ENCODE results near the gene LRMDA.

DNA sequence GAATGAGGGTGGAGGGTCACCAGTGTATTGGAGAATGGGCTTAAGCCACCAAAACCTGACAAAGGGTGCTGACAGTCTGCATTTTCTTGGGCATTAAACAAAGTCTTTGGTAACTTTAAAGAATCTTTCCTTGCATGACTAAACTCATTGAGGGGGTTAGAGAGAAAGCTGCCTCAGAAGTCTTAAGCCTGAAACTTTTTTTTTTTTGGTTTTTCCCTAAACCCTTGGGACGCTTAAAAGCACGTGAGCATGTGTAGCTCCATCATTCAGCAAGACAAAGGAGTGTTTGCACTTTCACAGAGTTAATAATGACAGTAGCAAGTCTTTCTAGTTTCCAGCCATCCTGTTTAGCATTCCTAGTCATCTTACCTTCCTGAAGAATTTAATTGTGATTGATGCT lies 110.7 kb downstream of the LRMDA start:
- TF ChIP-seq, protein P1, sequence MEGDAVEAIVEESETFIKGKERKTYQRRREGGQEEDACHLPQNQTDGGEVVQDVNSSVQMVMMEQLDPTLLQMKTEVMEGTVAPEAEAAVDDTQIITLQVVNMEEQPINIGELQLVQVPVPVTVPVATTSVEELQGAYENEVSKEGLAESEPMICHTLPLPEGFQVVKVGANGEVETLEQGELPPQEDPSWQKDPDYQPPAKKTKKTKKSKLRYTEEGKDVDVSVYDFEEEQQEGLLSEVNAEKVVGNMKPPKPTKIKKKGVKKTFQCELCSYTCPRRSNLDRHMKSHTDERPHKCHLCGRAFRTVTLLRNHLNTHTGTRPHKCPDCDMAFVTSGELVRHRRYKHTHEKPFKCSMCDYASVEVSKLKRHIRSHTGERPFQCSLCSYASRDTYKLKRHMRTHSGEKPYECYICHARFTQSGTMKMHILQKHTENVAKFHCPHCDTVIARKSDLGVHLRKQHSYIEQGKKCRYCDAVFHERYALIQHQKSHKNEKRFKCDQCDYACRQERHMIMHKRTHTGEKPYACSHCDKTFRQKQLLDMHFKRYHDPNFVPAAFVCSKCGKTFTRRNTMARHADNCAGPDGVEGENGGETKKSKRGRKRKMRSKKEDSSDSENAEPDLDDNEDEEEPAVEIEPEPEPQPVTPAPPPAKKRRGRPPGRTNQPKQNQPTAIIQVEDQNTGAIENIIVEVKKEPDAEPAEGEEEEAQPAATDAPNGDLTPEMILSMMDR (IDR thresholded peaks at IDR 0.05): no peak
- TF ChIP-seq EP300 (IDR thresholded peaks at IDR 0.05): no peak
- no peak for TF ChIP-seq POLR2A (IDR thresholded peaks at IDR 0.05)
- no peak for TF ChIP-seq POLR2AphosphoS5 (IDR thresholded peaks at IDR 0.05)

All from sigmoid colon (tissue), 4 donors.